Retina (tissue), 1 donor: Measurements from ENCODE around the gene ECPAS.
"Not testable (repeated sequence)": the region's sequence is repeated elsewhere in the genome, so short reads cannot be mapped to it uniquely, and the experiment has no call there.

Experiments used
- DNase-seq: peaks from one replicate; pipeline ENCODE4 v3.0.0-alpha.2; 2016

ECPAS gene

GRCh38 chr9:111483858-111484571 is at the start of gene ECPAS:
ECPAS (minus strand) TSS chr9:111484383; CDS start chr9:111472918, 11,465 bp downstream.
- DNase-seq, result peak; percentile 85

GRCh38 chr9:111533099-111533790 is 49.1 kb upstream of the ECPAS start:
- DNase-seq, result no peak

- no peak for DNase-seq
Measured at GRCh38 chr9:111531716-111532115, 47.5 kb upstream of the ECPAS start.

- no peak for DNase-seq
Measured at GRCh38 chr9:111529787-111530186, 45.6 kb upstream of the ECPAS start.

- DNase-seq, result no peak
Measured at GRCh38 chr9:111527347-111527746, 43.2 kb upstream of the ECPAS start.

GRCh38 chr9:111525056-111525977 is 41.1 kb upstream of the ECPAS start, which contains the start of gene ZNF483:
ZNF483 (plus strand) TSS chr9:111525179; CDS start chr9:111527396, 2,217 bp downstream.
- peak; percentile 94 for DNase-seq

GRCh38 chr9:111524731-111525055 is 40.5 kb upstream of the ECPAS start:
- DNase-seq, result no peak

GRCh38 chr9:111516061-111516465 is 31.9 kb upstream of the ECPAS start:
- DNase-seq, result no peak

GRCh38 chr9:111514967-111515366 is 30.8 kb upstream of the ECPAS start:
- no peak for DNase-seq

GRCh38 chr9:111511581-111511980 is 27.4 kb upstream of the ECPAS start:
- not testable (repeated sequence) for DNase-seq

- no peak for DNase-seq
Measured at GRCh38 chr9:111502506-111502905, 18.3 kb upstream of the ECPAS start.

- no peak for DNase-seq
Measured at GRCh38 chr9:111501648-111502047, 17.5 kb upstream of the ECPAS start.

- no peak for DNase-seq
Measured at GRCh38 chr9:111501005-111501562, 16.9 kb upstream of the ECPAS start.

- not testable (repeated sequence) for DNase-seq
Measured at GRCh38 chr9:111497196-111497595, 13.0 kb upstream of the ECPAS start.

GRCh38 chr9:111484572-111484894 is 350 bp upstream of the ECPAS start:
- no peak for DNase-seq

- DNase-seq, result no peak
Measured at GRCh38 chr9:111483439-111483857, 735 bp downstream of the ECPAS start.

- DNase-seq, result peak; percentile 91
Measured at GRCh38 chr9:111482694-111483438, 1.3 kb downstream of the ECPAS start.

- no peak for DNase-seq
Measured at GRCh38 chr9:111481885-111482636, 2.1 kb downstream of the ECPAS start.

- no peak for DNase-seq
Measured at GRCh38 chr9:111477677-111478076, 6.5 kb downstream of the ECPAS start.

GRCh38 chr9:111475195-111475594 is 9.0 kb downstream of the ECPAS start:
- DNase-seq, result no peak

- DNase-seq, result no peak
Measured at GRCh38 chr9:111474385-111474784, 9.8 kb downstream of the ECPAS start.
